ENCODE results near the gene MEPE.

DNA sequence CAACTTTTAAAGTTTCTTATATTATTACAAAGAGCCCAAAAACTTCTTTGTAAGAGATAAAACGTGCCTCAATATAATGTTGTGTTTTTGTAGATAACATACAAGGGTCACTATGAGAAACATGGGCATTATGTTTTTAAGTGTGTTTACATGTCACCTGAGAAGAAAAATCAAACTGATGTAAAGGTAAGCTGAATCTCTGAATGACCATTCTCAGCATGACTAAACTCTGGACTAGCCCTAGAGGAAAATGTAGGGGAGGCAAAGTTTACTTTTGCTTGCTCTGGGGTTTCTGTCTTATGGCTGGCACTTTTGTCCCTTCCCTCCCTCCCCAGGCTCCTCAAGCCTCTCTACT lies 6.8 kb downstream of the MEPE start:
- TF ChIP-seq, protein P1, sequence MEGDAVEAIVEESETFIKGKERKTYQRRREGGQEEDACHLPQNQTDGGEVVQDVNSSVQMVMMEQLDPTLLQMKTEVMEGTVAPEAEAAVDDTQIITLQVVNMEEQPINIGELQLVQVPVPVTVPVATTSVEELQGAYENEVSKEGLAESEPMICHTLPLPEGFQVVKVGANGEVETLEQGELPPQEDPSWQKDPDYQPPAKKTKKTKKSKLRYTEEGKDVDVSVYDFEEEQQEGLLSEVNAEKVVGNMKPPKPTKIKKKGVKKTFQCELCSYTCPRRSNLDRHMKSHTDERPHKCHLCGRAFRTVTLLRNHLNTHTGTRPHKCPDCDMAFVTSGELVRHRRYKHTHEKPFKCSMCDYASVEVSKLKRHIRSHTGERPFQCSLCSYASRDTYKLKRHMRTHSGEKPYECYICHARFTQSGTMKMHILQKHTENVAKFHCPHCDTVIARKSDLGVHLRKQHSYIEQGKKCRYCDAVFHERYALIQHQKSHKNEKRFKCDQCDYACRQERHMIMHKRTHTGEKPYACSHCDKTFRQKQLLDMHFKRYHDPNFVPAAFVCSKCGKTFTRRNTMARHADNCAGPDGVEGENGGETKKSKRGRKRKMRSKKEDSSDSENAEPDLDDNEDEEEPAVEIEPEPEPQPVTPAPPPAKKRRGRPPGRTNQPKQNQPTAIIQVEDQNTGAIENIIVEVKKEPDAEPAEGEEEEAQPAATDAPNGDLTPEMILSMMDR (IDR thresholded peaks at IDR 0.05), result no peak
- no peak for TF ChIP-seq POLR2A (IDR thresholded peaks at IDR 0.05)
